ENCODE results near the gene APOA1.

Gene APOA1

DNA sequence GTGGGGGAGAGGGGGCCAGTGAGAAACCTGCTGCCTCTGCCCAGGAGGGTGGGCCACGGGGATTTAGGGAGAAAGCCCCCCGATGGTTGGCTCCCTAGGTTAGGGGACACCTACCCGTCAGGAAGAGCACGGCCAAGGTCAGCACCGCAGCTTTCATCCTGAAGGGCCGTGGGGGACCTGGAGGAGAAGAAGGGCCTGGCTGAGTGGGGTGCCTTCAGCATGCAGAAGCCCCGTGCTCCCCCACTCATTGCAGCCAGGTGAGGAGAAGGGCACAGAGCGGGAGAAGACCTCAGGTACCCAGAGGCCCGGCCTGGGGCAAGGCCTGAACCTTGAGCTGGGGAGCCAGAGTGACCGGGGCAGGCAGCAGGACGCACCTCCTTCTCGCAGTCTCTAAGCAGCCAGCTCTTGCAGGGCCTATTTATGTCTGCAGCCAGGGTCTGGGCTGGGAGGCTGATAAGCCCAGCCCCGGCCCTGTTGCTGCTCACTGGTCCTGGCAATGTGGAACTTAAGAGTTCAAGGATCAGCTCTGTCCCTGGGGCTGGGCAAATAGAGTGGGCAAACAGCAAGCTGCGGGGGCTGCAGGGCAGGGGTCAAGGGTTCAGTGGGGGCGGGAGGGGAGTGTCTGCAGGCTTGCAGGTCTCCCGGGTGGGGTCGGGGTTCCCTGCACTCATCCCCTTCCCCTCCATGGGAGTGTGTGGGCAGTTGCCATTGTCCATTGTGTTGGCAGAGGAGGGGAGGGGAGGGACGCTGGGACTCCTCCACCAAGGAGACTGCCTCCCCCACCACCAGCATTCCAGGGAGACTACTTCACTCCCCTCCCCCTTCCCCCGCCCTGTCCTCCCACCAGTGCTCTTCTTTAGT, at the start of gene APOA1:
APOA1 (minus strand) TSS at position 392 of the 861 bp plus-strand sequence; CDS start at position 157, 235 bp downstream.
- DNase-seq = no peak

DNA sequence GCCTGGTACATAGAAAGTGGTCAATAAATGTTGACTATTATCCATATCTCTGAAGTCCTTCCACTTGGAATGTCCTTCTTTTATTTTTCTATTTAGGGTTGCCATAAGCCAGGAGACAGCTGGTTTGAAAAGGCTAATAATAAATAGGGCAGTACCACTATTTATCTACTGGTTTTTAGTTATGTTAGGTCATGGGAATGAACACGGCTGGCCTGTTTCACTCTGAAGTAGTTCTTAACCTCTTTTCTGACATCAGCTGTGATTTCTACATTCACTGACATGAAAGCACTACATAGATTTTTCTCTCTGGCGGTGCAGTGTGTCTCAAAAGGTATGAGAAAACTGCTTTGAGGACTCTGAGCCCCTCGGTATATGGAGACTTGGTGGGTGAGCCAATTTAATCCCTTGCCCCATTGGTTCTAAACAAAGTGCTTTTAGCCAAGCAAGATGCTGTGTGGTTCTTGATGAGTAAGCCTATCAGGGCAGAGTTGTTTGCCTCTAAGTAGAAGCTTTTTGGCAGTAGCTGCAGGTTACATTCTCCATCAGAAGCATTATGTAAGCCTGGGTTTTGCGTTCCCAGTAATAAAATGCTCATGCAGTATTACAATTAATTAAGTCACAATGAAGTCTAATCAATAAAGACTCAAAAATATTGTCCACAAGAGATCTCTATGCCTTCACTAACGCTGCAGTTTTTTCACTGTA, 48.7 kb upstream of the APOA1 start:
- DNase-seq = no peak

DNA sequence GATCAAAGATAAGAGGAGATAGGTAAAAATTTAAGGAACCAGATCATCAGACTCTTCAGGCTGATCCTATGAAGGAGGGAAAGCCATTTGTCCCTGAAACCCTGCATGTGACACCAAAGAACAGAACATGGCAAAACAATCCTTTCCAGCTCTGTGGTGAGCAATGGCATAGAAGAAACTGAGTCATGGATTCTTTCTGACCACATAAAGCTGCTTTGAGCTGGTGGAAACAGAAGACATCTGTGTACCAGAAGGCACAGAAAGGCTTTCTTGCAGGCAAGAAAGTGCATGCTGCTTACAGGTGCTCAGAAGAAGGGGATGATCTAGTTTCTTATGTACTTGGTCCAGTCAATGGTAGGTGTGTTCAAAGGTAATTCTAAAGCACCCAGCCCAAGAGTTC, 45.0 kb upstream of the APOA1 start:
- no peak for DNase-seq

DNA sequence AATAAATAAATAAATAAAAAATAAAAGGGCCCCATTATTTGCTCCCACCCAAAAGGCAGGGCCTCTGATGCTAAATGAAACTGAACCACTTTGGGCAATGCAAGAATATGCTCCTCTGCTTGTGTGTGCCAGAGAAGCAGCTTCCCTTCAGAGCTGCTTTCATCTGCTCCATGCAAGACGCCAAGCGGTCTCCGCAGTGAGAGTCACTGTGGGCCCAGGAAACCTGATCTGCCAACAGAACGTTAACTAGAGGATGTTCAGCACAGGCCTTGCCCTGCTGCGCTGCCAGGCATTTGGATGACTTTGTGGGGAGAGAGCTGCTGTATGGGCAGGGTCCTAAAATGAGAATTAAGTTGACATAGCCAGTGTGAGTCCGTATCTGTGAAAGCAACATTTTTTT, 43.7 kb upstream of the APOA1 start:
- DNase-seq = no peak

DNA sequence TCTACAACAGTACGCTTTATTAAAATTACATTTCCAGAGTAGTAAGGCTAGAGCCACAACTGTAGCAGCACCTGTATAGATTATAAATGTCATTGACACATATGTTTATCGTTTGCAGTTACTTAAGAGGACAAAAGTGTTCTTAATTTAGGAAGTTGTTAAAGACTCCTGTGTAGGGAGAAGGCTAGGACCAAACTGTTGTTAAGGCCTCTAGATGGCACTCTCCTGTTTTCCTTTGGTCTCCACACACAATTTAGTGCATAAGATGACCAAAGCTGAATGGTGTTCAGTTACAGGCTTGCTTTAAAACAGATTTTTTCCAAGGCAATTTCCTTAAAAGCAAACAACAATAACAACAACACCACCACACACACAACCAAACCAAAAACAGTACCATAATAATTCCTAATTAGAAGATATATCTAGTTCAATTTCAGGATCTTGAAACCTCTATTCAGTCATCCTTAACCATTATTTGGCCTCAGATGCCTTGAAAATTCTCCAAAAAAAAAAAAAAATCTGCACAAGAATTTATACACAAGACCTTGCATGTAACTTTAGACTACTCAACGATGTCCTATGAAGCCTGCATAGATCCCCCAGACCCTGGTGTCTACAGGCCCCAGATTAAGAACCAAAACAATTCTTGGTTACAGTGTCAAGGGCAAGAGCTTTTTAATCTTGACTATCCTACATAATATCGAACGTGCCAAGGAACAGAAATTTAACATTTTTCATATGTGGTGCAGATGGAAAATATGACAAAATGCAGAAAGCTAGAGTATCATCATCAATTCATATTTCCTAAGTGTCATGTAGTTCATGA, 42.6 kb upstream of the APOA1 start:
- peak; percentile 37 for DNase-seq

DNA sequence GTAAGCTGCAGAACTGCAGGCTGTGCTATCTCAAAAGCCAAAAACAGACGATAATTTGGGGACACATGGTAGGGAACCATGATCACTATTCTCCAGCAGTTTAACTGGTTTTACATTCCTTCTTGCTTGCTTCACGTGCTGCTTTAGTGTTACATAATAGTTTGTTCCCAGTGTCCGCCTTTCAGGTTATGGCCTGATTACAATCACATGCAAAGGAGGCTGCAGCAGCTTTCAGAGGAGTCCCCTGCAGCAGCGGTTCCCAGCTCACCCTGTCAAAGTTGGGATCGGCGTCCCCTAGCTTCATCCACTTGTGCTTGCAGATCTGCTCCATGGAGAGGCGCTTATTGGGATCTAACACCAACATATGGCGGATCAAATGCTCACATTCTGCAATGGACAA, 39.2 kb upstream of the APOA1 start:
- no peak for DNase-seq

DNA sequence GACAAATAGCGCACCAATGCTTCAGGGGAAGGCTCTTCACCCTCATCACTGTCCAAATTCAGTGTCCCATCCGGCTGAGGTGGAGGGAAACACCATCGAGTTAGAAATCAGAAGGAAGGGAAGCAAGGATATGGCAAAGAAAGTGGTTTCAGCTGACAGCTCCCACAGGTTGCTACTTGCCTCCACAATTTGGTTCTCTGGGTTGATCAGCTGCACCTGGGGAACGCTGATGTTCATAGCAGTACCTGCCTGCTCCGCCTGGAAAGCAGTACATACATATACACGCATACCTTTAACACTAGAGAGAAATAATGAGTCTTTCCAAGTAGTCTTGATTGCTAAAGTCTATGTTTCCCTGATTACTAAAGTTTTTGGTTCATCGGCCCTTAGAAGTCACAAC, 37.8 kb upstream of the APOA1 start:
- no peak for DNase-seq

DNA sequence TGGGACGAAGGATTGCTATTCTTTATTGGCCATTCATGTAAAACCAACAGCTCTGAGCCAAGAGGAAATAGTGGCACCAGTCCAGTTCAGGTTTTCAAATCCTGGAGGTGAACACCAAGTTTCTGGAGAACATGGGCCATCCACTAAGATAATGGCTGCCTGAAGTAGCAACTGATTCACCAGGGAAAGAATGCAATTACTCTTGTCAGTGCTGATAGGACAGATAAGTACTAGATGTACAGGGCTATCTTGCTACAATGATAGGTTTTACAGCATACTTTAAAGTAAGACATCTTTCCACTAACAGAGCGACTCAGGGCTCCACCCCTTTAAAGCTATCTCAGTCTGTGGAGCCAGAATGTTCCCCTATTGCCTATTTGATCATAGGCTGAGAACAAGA, 36.8 kb upstream of the APOA1 start:
- DNase-seq = no peak

DNA sequence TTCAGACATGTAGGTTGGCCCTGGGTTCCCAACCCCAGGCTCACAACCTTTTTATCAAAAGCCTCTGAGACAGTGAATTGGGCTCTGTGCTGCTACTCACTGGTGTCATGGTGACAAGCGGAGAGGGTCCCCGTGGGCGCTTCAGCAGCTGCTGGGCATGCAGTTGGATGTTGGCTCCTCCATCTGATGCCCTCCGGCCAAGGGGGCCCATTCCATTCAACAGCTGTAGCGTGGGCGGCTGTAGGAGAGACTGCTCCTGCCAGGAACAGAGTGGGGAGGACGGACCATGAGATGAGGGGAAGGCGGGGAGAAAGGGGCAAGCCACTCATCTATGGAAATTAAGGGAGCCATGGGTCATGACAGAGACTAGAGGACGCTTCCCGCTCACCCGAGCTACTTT, 36.0 kb upstream of the APOA1 start:
- no peak for DNase-seq

DNA sequence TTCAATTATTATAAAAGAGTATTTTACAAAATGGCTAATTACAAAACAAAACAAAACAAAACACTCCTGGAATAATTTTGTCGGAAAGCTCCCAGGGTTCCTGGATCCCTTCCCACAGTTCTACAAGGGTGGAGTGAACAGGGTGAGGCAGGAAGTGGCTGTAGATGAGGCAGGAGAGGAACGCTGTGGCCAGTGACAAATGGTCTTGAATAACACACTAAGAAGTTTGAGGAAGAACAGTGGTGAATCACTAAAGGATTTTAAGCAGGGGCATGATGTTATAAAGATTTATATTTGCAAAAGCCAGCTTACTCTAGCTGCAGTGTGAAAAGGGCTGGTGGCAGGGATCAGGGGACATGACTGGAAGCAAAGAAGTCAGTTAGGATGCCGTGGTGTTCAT, 33.8 kb upstream of the APOA1 start:
- no peak for DNase-seq

DNA sequence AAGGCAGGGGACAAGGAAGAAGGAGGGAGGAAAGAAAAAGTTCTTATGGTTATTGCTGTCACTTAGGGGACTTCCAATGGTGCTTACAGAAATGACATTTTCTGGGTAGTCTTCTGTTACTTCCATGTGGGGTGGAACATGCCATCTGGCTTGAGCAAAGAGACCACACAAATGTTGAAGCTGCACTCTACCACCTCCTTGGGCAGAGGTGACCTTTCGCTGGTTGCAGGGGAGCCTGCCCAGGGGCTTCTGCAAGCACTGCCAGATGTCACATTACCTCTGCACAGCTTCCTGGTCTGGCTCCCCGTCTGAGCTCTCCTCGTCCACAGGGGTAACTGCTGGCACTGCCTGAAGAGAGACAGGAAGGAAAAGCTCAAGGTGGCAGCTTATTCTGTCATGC, 32.6 kb upstream of the APOA1 start:
- DNase-seq = peak; percentile 10

DNA sequence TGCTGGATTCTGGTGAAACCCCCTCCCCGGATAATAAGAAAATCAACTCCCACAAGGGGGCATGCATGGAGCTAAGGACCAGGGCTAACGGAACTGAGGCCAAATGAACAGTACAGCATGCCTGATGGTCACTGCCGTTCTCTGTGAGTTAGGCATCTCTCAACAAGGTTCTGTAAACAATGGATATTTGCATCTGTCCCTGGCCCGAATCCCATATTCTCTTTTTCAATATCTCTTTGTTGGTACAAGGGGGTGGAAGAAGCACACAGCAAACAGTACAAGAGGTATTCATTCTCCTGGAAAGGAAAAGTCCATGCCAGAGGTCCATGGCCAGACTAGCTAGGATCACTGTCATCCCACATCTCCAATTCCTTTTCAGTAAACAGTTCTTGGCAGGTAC, 32.2 kb upstream of the APOA1 start:
- DNase-seq = peak; percentile 56

DNA sequence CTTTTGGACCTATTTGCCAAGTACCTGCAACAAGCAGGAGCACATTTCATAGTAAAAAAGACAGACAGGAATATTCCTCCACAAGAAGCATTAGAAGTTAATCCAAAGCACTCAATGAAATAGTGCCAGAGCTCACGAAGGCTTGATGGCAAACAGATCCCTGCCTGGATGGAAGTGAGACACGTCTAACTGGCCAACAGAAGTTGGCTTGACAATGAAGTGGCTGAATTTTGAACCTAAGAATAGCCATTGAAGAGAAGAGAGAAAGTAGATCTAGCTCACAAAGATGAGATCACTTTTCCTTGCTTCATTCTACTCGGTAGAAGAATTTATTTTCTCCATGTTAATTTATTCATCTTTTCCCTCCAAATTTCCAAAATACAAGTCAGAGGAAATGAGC, 30.6 kb upstream of the APOA1 start:
- no peak for DNase-seq

DNA sequence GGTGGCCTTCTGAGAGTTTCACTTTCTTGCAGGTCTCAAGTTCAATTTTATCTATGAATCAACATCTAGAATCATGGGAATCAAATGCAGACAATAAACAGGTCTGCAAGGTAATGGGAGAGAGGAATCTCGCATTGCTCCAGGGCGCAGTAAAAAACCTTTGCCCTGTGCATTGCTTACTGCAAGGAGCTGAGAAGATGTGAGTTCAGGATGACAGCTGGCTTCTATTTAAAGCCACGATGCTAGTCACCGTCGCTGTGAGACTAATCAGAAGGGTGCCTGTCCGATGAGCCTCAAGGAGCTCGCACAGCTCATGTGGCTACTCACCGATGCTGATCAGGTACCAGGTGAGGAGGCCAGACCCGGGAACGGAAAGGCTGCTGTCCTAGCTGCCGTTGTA, 30.2 kb upstream of the APOA1 start:
- DNase-seq = no peak

DNA sequence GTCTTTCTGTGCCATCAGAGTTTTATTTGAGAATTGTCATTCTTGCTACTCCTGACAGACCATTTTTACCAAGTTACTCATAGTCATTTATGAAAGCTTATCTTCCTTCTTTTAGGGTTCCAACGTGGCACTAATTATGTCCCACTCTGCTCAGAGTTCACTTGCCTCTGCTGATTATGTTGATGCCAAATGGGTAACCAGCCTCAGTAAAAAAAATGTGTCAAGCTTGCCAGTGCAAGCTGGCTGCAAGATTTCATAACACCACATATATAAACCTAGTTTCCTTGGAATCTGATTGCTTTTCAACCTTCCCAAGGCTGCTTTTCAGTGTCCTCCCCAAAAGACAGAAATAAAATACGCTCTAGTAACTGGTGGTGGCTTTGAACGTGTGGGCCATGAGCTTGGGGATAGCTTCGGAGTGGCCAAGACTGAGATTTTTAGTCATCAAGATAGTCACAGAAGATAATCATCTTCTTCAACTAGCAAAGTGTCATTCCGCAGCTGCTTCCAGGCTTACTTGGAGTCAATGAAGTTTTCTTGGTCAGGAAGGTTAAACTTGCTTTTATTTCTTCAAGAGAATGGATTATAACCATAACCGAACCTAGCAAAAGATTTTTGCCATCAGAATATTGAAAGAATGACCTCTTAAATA, 29.5 kb upstream of the APOA1 start:
- no peak for DNase-seq

DNA sequence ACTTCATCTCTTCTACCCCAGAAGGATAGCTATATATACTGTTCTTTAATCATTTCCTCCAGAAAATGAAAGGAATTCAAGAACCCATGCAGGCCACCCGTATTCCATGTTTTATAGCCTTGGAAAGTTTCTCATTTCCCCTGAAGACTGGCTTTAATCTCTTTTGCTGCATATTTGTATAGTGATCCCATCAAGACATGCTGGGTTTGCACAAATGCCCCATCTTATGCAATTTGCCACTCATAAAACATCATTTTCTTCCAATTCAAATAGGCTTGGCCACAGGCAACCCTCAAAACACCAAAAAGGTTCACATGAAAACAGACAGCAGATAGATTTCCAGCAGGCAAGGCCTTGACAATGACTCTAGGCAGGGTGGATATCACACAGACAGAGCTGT, 28.3 kb upstream of the APOA1 start:
- DNase-seq = no peak

DNA sequence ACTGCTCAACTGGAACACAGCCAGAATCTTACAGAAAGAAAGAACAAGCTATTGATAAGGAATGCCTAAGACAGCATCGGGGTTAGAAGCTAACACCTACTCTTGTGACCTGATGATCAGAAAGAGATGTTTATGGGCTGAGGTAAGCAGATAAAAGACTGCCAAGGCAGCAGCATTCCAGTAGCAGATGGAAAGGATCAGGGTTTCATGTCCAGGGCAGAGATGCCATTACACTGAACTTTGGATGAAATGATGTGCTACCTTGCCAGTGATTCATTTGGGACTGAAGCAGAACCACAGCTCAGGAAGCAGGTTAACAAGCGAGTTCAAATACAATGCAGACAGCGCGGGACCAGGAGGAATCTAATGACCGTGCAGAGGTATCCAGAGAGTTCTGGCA, 27.1 kb upstream of the APOA1 start:
- DNase-seq = no peak

DNA sequence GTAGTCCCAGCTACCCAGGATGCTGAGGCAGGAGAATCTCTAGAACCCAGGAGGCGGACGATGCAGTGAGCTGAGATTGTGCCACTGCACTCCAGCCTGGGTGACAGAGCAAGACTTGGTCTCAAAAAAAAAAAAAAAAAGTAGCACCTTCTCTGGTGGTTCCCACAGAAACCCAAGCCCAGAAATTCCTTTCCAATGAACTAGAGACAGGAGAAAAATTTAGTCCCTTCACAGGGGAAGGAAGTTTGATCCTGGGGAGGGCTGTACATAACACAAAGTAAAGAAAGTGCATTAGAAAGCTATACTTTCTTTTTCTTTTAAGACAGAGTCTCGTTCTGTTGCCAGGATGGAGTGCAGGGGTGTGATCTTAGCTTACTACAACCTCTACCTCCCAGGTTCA, 25.5 kb upstream of the APOA1 start:
- DNase-seq = no peak

DNA sequence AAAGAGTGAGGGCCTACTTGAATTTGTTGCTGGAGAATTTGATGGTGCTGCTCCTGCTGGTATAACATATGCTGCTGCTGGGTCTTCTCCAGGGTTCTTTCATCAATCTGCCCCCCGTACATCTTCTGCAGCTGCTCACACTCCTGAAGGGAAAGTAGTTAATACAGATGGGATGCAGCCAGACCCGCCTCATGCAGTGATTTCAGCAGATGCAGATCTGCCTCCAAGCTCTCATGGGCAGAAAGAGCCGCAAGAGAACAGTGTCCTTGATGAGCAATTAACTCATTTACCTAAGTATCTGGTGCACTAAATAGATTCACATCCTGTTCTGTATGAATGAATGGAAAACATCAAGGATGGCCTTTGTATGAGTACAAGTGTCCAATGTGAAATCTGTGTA, 24.8 kb upstream of the APOA1 start:
- DNase-seq = no peak

DNA sequence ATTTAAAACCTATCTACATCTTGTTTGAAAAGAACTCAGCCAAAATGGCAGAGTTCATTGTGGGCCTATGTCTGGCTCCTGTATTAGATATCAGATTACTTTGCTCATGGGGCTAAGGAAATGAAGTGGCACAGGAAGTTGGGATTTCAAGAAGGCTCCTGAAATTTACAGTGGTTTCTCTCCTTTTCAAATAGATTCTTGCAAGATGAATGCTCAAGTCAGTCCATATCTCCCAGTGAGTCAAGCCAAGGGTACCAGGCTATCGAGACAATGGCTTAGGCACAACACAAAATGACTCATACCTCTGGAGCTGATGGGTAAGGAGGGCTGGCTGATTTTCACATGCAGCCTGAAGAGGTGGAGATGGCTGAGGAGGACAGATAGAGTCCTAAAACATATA, 24.1 kb upstream of the APOA1 start:
- no peak for DNase-seq

DNA sequence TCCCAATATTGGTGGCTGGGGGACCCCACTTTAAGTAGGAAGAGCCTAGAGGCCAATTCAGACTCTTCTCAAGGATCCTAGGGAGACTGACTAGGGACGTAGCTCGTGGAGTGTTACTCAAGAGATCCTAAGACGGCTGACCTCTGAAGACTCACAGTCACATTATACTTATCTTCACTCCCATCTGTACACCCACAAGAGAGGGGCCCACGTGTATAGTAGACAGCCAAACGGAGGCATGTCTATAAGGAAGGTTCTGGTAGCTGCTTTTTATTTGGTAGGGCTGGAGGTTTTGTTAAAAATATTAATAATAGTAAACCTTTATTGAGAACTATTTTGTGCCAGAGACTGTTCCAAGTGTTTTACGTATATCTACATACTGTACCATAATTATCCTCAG, 22.9 kb upstream of the APOA1 start:
- no peak for DNase-seq

DNA sequence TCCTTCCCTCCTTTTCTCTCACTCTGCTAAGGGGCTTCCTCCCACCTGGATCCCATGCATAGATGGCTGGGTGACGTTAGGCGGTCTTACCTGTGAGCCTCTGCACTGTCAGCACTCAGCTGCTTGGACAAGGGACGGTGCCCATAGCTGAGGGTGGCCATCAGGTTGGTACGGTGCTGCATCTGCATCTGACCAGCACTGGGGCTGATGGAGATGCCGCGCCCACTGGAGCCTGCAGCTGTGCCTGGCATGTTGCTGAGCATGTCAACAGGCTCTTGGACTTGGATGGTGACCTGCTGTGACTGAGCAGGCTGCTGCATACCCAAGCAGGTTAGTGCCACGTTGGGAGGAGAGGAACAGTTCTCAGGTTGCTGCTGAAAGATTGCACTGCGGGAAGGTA, 21.8 kb upstream of the APOA1 start:
- no peak for DNase-seq

DNA sequence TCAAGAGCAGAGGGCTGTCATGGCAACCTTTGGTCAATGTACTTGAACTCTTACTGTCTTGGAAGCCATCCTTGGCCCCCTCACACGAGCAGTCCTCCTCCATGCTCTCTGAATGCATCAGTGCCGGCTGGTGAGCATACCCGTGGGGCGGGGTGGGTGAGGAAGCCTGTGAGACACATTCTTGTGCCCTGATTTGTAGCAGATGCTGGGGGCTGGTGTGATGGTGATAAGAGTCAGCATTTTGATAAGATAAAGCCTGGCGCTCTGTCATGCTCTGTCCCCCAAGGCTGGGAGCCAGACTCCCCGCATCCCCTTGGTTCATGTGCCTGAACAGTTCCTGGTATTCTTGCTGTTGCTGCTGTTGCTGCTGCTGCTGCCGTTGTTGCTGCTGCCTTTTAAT, 20.5 kb upstream of the APOA1 start:
- no peak for DNase-seq
